GM12878 (cell line): ENCODE data around the gene AOPEP. TPM values are rescaled to one million over a fixed set of nuclear protein-coding genes. Genes with fewer than 3 reads are reported as not detected.

Source experiments
- ATAC-seq: fragments of 200-7000 bp; cut with Tn5 transposase; 3 replicates; pipeline ENCODE4 v1.9.1; 2020; ENCODE audit warnings: mild to moderate bottlenecking, moderate library complexity
- BruUV-seq: library from RNA; stranded (reverse); fragments of 400-500 nt; replicated peaks from 2 replicates; lab custom pipeline; 2021; lab: Mats Ljungman, UMichigan
- CTCF ChIA-PET: fragments of 300-600 bp; sonication (Branson Sonifier 250); formaldehyde crosslinking; extraction: SDS; loops from one replicate; lab custom pipeline; 2021; ENCODE audit warnings: inconsistent platforms; lab: Yijun Ruan, JAX
- POLR2A ChIA-PET: fragments of 350-600 bp; formaldehyde crosslinking; extraction: SDS; loops from one replicate; lab custom pipeline; 2021; ENCODE audit warnings: inconsistent platforms; lab: Charles Lee
- RAD21 ChIA-PET: fragments of 300-600 bp; sonication (Branson Sonifier 250); formaldehyde crosslinking; loops from one replicate; lab custom pipeline; 2023; ENCODE audit warnings: antibody characterized with exemption; ENCODE audit not compliant: unreplicated experiment; lab: Charles Lee
- SMC1A ChIA-PET: fragments of 300-600 bp; sonication (Branson Sonifier 250); formaldehyde crosslinking; loops from one replicate; lab custom pipeline; 2023; ENCODE audit not compliant: unreplicated experiment, uncharacterized antibody; lab: Charles Lee
- DNase-seq: peaks from one replicate; pipeline ENCODE4 v3.0.0-alpha.2; 2011; ENCODE audit warnings: low read depth, low spot score
- FAIRE-seq: peaks from 3 replicates; lab custom pipeline; 2011; peaks lifted over from hg19 to GRCh38; lab: Jason Lieb, UNC
- H2AFZ ChIP-seq: 2 replicates; pipeline ENCODE4 v1.6.0; 2011; ENCODE audit warnings: low read depth, low read length, control low read depth; ENCODE audit not compliant: control insufficient read depth
- H3K27ac ChIP-seq: 2 replicates; pipeline ENCODE4 v1.5.1; 2011; ENCODE audit warnings: control low read depth; ENCODE audit not compliant: control insufficient read depth, insufficient read depth
- H3K27me3 ChIP-seq, 2 experiments: replicated peaks in 1 of 2; 2 replicates each; pipeline versions ENCODE4 v1.6.0 to v1.6.1; 2011; ENCODE audit warnings: low read length in 1 of 2; ENCODE audit not compliant: control insufficient read depth in 2 of 2, insufficient read depth in 2 of 2
- H3K36me3 ChIP-seq, 2 experiments: 2 replicates each; pipeline ENCODE4 v1.5.1; 2011; ENCODE audit warnings: low read length in 1 of 2; ENCODE audit not compliant: control insufficient read depth in 2 of 2, insufficient read depth in 2 of 2
- H3K4me1 ChIP-seq: 2 replicates; pipeline ENCODE4 v1.6.1; 2011; ENCODE audit warnings: mild to moderate bottlenecking, low read length, moderate library complexity, mixed read lengths; ENCODE audit not compliant: control insufficient read depth, insufficient read depth
- H3K4me2 ChIP-seq: 2 replicates; pipeline ENCODE4 v1.6.0; 2011; ENCODE audit warnings: control low read depth; ENCODE audit not compliant: control insufficient read depth, insufficient read depth
- H3K4me3 ChIP-seq: fragments of 200-600 bp; sonication (generic); 2 replicates; pipeline ENCODE4 v1.5.1; 2016
- H3K79me2 ChIP-seq: 2 replicates; pipeline ENCODE4 v1.6.0; 2011; ENCODE audit warnings: low read length; ENCODE audit not compliant: control insufficient read depth, insufficient read depth
- H3K9ac ChIP-seq: 2 replicates; pipeline ENCODE4 v1.8.0; 2011; ENCODE audit warnings: low read length, control low read depth, mixed read lengths; ENCODE audit not compliant: control insufficient read depth, insufficient read depth
- H3K9me3 ChIP-seq: replicated peaks from 3 replicates; pipeline ENCODE4 v1.5.1; 2011; ENCODE audit warnings: mild to moderate bottlenecking, low read length; ENCODE audit not compliant: control insufficient read depth, insufficient read depth
- H4K20me1 ChIP-seq: 2 replicates; pipeline ENCODE4 v1.6.0; 2011; ENCODE audit not compliant: control insufficient read depth, insufficient read depth
- ATF3 ChIP-seq: IDR thresholded peaks from 2 replicates; pipeline ENCODE4 v1.6.1; 2011; ENCODE audit warnings: low read depth, mild to moderate bottlenecking, low read length, moderate library complexity, borderline replicate concordance; ENCODE audit errors: extremely low read depth
- FOXM1 ChIP-seq: IDR thresholded peaks from 2 replicates; pipeline ENCODE4 v1.6.1; 2012; ENCODE audit warnings: low read depth, mild to moderate bottlenecking, inconsistent platforms, low read length, moderate library complexity
- GABPA ChIP-seq: IDR thresholded peaks from 2 replicates; pipeline ENCODE4 v1.6.1; 2014; ENCODE audit warnings: antibody characterized with exemption, low read depth, mild to moderate bottlenecking, inconsistent platforms
- IKZF2 ChIP-seq, 2 experiments: fragments of 450-650 bp; IDR thresholded peaks; 2 replicates each; pipeline ENCODE4 v1.6.1; 2017; ENCODE audit warnings: mild to moderate bottlenecking in 2 of 2, moderate library complexity in 2 of 2
- JUND ChIP-seq: IDR thresholded peaks from 2 replicates; pipeline ENCODE4 v1.6.1; 2012; ENCODE audit warnings: low read depth, mild to moderate bottlenecking, low read length, improper control_type of control experiment, moderate library complexity
- MEF2B ChIP-seq: fragments of 450-650 bp; IDR thresholded peaks from 2 replicates; pipeline ENCODE4 v1.6.1; 2018; ENCODE audit warnings: mild to moderate bottlenecking, moderate library complexity; ENCODE audit not compliant: partially characterized antibody, poor library complexity, severe bottlenecking
- PAX8 ChIP-seq: fragments of 450-650 bp; IDR thresholded peaks from 2 replicates; pipeline ENCODE4 v1.6.1; 2017; ENCODE audit warnings: mild to moderate bottlenecking, moderate library complexity
- POLR2A ChIP-seq: IDR thresholded peaks from 2 replicates; pipeline ENCODE4 v1.6.1; 2011; ENCODE audit warnings: low read depth, mild to moderate bottlenecking, low read length
- RAD21 ChIP-seq: IDR thresholded peaks from 2 replicates; pipeline ENCODE4 v1.6.1; 2011; ENCODE audit warnings: mild to moderate bottlenecking, low read depth, low read length, moderate library complexity; ENCODE audit not compliant: insufficient read depth
- RELA ChIP-seq: fragments of 450-650 bp; IDR thresholded peaks from 2 replicates; pipeline ENCODE4 v1.8.0; 2014; ENCODE audit warnings: borderline replicate concordance; ENCODE audit not compliant: partially characterized antibody
- SMC3 ChIP-seq: IDR thresholded peaks from 2 replicates; pipeline ENCODE4 v1.6.1; 2011; ENCODE audit warnings: low read length, improper control_type of control experiment, borderline replicate concordance
- SPI1 ChIP-seq: IDR thresholded peaks from 2 replicates; pipeline ENCODE4 v1.6.1; 2011; ENCODE audit warnings: low read depth, mild to moderate bottlenecking, low read length, moderate library complexity, borderline replicate concordance; ENCODE audit not compliant: insufficient read depth
- TAF1 ChIP-seq: IDR thresholded peaks from 2 replicates; pipeline ENCODE4 v1.6.1; 2011; ENCODE audit warnings: mild to moderate bottlenecking, low read depth, low read length, borderline replicate concordance
- WGBS: methylation state at CpG from one replicate; pipeline ENCODE4 v1.1.6; 2016; ENCODE audit warnings: low lambda C conversion rate; ENCODE audit not compliant: insufficient replicate concordance, insufficient coverage; ENCODE audit errors: missing lambda C conversion rate; 5-methylcytosine and 5-hydroxymethylcytosine counted together
- in situ Hi-C: fragments of 300-500 bp; cut with MboI; formaldehyde crosslinking; loops from 9 replicates; pipeline ENCODE4 v1.14.3; 2018; ENCODE audit warnings: mixed read lengths
- intact Hi-C: fragments of 100-400 bp; cut with micrococcal nuclease; formaldehyde crosslinking; loops from one replicate; pipeline ENCODE4 v1.14.2; 2022; ENCODE audit not compliant: unreplicated experiment
- polyA plus RNA-seq, 11 experiments: library from polyadenylated mRNA; depleted of rRNA in 4 of 11; unstranded in 6 of 11; stranded (reverse) in 5 of 11; fragments of >200 nt; fragmentation: Nextera tagmentation in 4 of 11; fragmentation: Illumina TruSeq in 1 of 11; extraction: Ambion mirVana in 4 of 11; extraction: Trizol in 1 of 11; gene quantifications; 1 replicate in 1 of 11; 2 replicates in 10 of 11; pipeline versions ENCODE4 v1.2.1 to v1.2.3, GENCODE V29; 2011 to 2016; ENCODE audit warnings: inconsistent platforms in 2 of 11, missing spikeins in 2 of 11, low read depth in 1 of 11
- total RNA-seq, 4 experiments: library from RNA; depleted of rRNA in 3 of 4; stranded (reverse); fragments of >200 nt in 3 of 4; fragmentation: Illumina TruSeq in 1 of 4; extraction: Trizol in 1 of 4; gene quantifications; 2 replicates each; pipeline versions ENCODE4 v1.2.1 to v1.2.3, GENCODE V29; 2013 to 2021
- TF ChIP-seq, protein P1 (sequence below): fragments of 450-650 bp; IDR thresholded peaks from 2 replicates; pipeline ENCODE4 v1.6.1; 2017; ENCODE audit warnings: mild to moderate bottlenecking, low read depth, inconsistent platforms; ENCODE audit not compliant: poor library complexity, severe bottlenecking
- TF ChIP-seq, protein P2 (sequence below): IDR thresholded peaks from 2 replicates; pipeline ENCODE4 v1.6.1; 2011; ENCODE audit warnings: borderline replicate concordance, low read depth, mild to moderate bottlenecking, moderate library complexity, low read length; ENCODE audit not compliant: insufficient read depth, poor library complexity, severe bottlenecking
- TF ChIP-seq, protein P3 (sequence below), 3 experiments: IDR thresholded peaks in 2 of 3; conservative IDR thresholded peaks in 1 of 3; 2 replicates each; pipeline ENCODE4 v1.5.1; 2011; ENCODE audit warnings: low read depth in 3 of 3, low read length in 3 of 3, mild to moderate bottlenecking in 3 of 3, control low read depth in 2 of 3, moderate library complexity in 2 of 3, inconsistent platforms in 1 of 3, mixed read lengths in 1 of 3; ENCODE audit not compliant: control insufficient read depth in 2 of 3, insufficient read depth in 1 of 3; ENCODE audit errors: extremely low read depth in 1 of 3

The AOPEP gene
- total and polyA plus RNA-seq, 10 of the 15 experiments (the other 5 are each of a cell fraction or from before 2014, with no cell fraction given): 2.3 to 16.9 (median 10.1) TPM

- Histone ChIP-seq H3K9me3 (no peaks in the 10 kb centered on the region), H3K36me3 (no peaks in the 10 kb centered on the region; a peak in 1 of 4 replicates), H4K20me1 (no peaks in the 10 kb centered on the region), H3K27me3 (no peaks in the 10 kb centered on the region), H2AFZ (no peak overlapping the region; the same call in 1 of the 2 replicates), H3K9ac (no peak overlapping the region), H3K4me3 (no peak overlapping the region), H3K4me1 (no peaks in the 10 kb centered on the region), H3K79me2 (no peaks in the 10 kb centered on the region), H3K27ac (no peak overlapping the region), H3K4me2 (no peak overlapping the region)
- ChIA-PET CTCF (interaction anchor here (0.6 to 3.9 kb wide), 35 partner anchors 9 to 252 kb away, joined by 3 to 88 read pairs (median 4); partner anchors contain the start of gene AOPEP), POLR2A (interaction anchor here (0.6 to 0.7 kb wide), 2 partner anchors 107 to 196 kb away, joined by 3 read pairs; no protein-coding TSS in a partner anchor), RAD21 (interaction anchor here (0.7 to 2.6 kb wide), 16 partner anchors 12 to 249 kb away, joined by 3 to 30 read pairs (median 6); no protein-coding TSS in a partner anchor), SMC1A (interaction anchor here (0.6 to 3.9 kb wide), 36 partner anchors 12 to 484 kb away, joined by 3 to 66 read pairs (median 4); partner anchors contain the start of gene AOPEP)
- FAIRE-seq: peak; percentile 80
- peak; percentile 27 for DNase-seq
- intact Hi-C loops: loop anchor here (1.0 kb wide), 2 partner anchors 135 to 237 kb away; no protein-coding TSS in a partner anchor
- WGBS: 28% methylated on average over 5 of the region's 5 CpGs
- no TSS peak for BruUV-seq
- peak; percentile 98 for ATAC-seq
- in situ Hi-C loops: loop anchor here (5.0 to 10.0 kb wide), 2 partner anchors 133 to 236 kb away; no protein-coding TSS in a partner anchor
- TF ChIP-seq GABPA: no peak
- TF ChIP-seq FOXM1: no peak
- peak; percentile 83 for TF ChIP-seq RAD21
- peak; percentile 5; the same call in 1 of the 2 replicates for TF ChIP-seq ATF3
- TF ChIP-seq IKZF2 (IDR thresholded peaks at IDR 0.05): no peak
- TF ChIP-seq, protein P1, sequence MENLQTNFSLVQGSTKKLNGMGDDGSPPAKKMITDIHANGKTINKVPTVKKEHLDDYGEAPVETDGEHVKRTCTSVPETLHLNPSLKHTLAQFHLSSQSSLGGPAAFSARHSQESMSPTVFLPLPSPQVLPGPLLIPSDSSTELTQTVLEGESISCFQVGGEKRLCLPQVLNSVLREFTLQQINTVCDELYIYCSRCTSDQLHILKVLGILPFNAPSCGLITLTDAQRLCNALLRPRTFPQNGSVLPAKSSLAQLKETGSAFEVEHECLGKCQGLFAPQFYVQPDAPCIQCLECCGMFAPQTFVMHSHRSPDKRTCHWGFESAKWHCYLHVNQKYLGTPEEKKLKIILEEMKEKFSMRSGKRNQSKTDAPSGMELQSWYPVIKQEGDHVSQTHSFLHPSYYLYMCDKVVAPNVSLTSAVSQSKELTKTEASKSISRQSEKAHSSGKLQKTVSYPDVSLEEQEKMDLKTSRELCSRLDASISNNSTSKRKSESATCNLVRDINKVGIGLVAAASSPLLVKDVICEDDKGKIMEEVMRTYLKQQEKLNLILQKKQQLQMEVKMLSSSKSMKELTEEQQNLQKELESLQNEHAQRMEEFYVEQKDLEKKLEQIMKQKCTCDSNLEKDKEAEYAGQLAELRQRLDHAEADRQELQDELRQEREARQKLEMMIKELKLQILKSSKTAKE: peak; percentile 32
- TF ChIP-seq RELA: peak; percentile 41
- peak; percentile 33; the same call in 1 of the 2 replicates for TF ChIP-seq SPI1
- TF ChIP-seq SMC3: peak; percentile 81
- TF ChIP-seq, protein P2, sequence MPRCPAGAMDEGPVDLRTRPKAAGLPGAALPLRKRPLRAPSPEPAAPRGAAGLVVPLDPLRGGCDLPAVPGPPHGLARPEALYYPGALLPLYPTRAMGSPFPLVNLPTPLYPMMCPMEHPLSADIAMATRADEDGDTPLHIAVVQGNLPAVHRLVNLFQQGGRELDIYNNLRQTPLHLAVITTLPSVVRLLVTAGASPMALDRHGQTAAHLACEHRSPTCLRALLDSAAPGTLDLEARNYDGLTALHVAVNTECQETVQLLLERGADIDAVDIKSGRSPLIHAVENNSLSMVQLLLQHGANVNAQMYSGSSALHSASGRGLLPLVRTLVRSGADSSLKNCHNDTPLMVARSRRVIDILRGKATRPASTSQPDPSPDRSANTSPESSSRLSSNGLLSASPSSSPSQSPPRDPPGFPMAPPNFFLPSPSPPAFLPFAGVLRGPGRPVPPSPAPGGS: no peak
- no peak for TF ChIP-seq POLR2A
- TF ChIP-seq, protein P3, sequence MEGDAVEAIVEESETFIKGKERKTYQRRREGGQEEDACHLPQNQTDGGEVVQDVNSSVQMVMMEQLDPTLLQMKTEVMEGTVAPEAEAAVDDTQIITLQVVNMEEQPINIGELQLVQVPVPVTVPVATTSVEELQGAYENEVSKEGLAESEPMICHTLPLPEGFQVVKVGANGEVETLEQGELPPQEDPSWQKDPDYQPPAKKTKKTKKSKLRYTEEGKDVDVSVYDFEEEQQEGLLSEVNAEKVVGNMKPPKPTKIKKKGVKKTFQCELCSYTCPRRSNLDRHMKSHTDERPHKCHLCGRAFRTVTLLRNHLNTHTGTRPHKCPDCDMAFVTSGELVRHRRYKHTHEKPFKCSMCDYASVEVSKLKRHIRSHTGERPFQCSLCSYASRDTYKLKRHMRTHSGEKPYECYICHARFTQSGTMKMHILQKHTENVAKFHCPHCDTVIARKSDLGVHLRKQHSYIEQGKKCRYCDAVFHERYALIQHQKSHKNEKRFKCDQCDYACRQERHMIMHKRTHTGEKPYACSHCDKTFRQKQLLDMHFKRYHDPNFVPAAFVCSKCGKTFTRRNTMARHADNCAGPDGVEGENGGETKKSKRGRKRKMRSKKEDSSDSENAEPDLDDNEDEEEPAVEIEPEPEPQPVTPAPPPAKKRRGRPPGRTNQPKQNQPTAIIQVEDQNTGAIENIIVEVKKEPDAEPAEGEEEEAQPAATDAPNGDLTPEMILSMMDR (IDR thresholded peaks at IDR 0.05 in 2 of 3, conservative IDR thresholded peaks at IDR 0.05 in 1 of 3; ENCODE audit: control insufficient read depth in 2 of 3, extremely low read depth in 1 of 3, insufficient read depth in 1 of 3, low read depth in 3 of 3, low read length in 3 of 3): peak; percentile 32 to 69 (median 35); a peak in 5 of 6 replicates
- TF ChIP-seq MEF2B: no peak
- no peak for TF ChIP-seq JUND
- no peak for TF ChIP-seq PAX8
- no peak for TF ChIP-seq TAF1
These were observed 191.7 kb downstream of the AOPEP start for GRCh38 chr9:94918038-94918753.
